Ectodermal cell (in vitro differentiated cells): ENCODE data around the gene MPV17.
"Not testable (repeated sequence)": the region's sequence is repeated elsewhere in the genome, so short reads cannot be mapped to it uniquely, and the experiment has no call there.

ENCODE experiments used
- H3K27ac ChIP-seq: 2 replicates; pipeline ENCODE4 v1.7.0; 2013; ENCODE audit warnings: mild to moderate bottlenecking, low read depth, low read length; ENCODE audit not compliant: insufficient read depth, poor library complexity, severe bottlenecking
- H3K27me3 ChIP-seq: 2 replicates; pipeline ENCODE4 v1.7.0; 2013; ENCODE audit warnings: mild to moderate bottlenecking, low read length; ENCODE audit not compliant: insufficient read depth, control insufficient read depth, poor library complexity, severe bottlenecking
- H3K36me3 ChIP-seq: one replicate; pipeline ENCODE4 v1.7.0; 2013; ENCODE audit warnings: low read length; ENCODE audit not compliant: control insufficient read depth, insufficient read depth
- H3K4me1 ChIP-seq: one replicate; pipeline ENCODE4 v1.7.0; 2013; ENCODE audit warnings: low read length; ENCODE audit not compliant: control insufficient read depth, insufficient read depth
- H3K4me3 ChIP-seq: 2 replicates; pipeline ENCODE4 v1.7.0; 2013; ENCODE audit warnings: low read depth, low read length, control low read depth; ENCODE audit not compliant: insufficient read depth
- H3K9me3 ChIP-seq: 2 replicates; pipeline ENCODE4 v1.7.0; 2013; ENCODE audit warnings: mild to moderate bottlenecking, low read length, moderate library complexity; ENCODE audit not compliant: control insufficient read depth
- WGBS, 2 experiments: methylation state at CpG; one replicate each; pipeline ENCODE4 v1.1.7; 2013; ENCODE audit warnings: missing lambda C conversion rate in 2 of 2; 5-methylcytosine and 5-hydroxymethylcytosine counted together

Gene MPV17

GRCh38 chr2:27354597-27354927 lies 31.7 kb upstream of the MPV17 start:
- Histone ChIP-seq H3K36me3 (peaks cover 6% of the 10 kb centered on the region), H3K9me3 (no peaks in the 10 kb centered on the region), H3K4me1 (peaks cover 4% of the 10 kb centered on the region), H3K27me3 (no peaks in the 10 kb centered on the region), H3K4me3 (no peak overlapping the region), H3K27ac (no peak overlapping the region)
- WGBS, 2 experiments = 95 to 97% methylated on average over 7 of the region's 7 CpGs

GRCh38 chr2:27353762-27354596 lies 31.1 kb upstream of the MPV17 start:
- WGBS, 2 experiments = 92 to 94% methylated on average over 7 of the region's 7 CpGs
- no peak overlapping the region for H3K27ac ChIP-seq
- no peak overlapping the region for H3K4me3 ChIP-seq
- no peaks in the 10 kb centered on the region for H3K9me3 ChIP-seq
- peaks cover 6% of the 10 kb centered on the region for H3K36me3 ChIP-seq
- no peaks in the 10 kb centered on the region for H3K27me3 ChIP-seq
- peaks cover 4% of the 10 kb centered on the region for H3K4me1 ChIP-seq

- H3K27me3 ChIP-seq, H3K36me3 ChIP-seq, H3K4me3 ChIP-seq, H3K27ac ChIP-seq, H3K9me3 ChIP-seq, H3K4me1 ChIP-seq: not testable (repeated sequence)
- 90 to 94% methylated on average over 5 of the region's 5 CpGs for WGBS, 2 experiments
These were observed 30.5 kb upstream of the MPV17 start for GRCh38 chr2:27353386-27353761.

GRCh38 chr2:27351802-27352598 lies 29.1 kb upstream of the MPV17 start:
- Histone ChIP-seq H3K4me1 (peaks cover 4% of the 10 kb centered on the region), H3K4me3 (no peak overlapping the region), H3K36me3 (no peaks in the 10 kb centered on the region), H3K27me3 (no peaks in the 10 kb centered on the region), H3K27ac (no peak overlapping the region), H3K9me3 (no peaks in the 10 kb centered on the region)
- 91 to 95% methylated on average over 6 of the region's 6 CpGs for WGBS, 2 experiments

- H3K27ac ChIP-seq = no peak overlapping the region
- 96% methylated on average over 7 of the region's 7 CpGs for WGBS, 2 experiments
- H3K27me3 ChIP-seq = no peaks in the 10 kb centered on the region
- no peaks in the 10 kb centered on the region for H3K9me3 ChIP-seq
- H3K4me3 ChIP-seq = no peak overlapping the region
- no peaks in the 10 kb centered on the region for H3K4me1 ChIP-seq
- H3K36me3 ChIP-seq = no peaks in the 10 kb centered on the region
These were observed 27.3 kb upstream of the MPV17 start for GRCh38 chr2:27350106-27350693.

GRCh38 chr2:27347641-27348040 lies 24.7 kb upstream of the MPV17 start:
- Histone ChIP-seq H3K4me1 (no peaks in the 10 kb centered on the region), H3K36me3 (peaks cover 7% of the 10 kb centered on the region), H3K27ac (no peak overlapping the region), H3K4me3 (no peak overlapping the region), H3K27me3 (no peaks in the 10 kb centered on the region), H3K9me3 (no peaks in the 10 kb centered on the region)
- WGBS, 2 experiments = 87 to 92% methylated on average over 2 of the region's 2 CpGs

- H3K36me3 ChIP-seq = peaks cover 73% of the 10 kb centered on the region
- 96 to 97% methylated on average over 7 of the region's 7 CpGs for WGBS, 2 experiments
- no peaks in the 10 kb centered on the region for H3K27me3 ChIP-seq
- H3K4me1 ChIP-seq = no peaks in the 10 kb centered on the region
- no peaks in the 10 kb centered on the region for H3K9me3 ChIP-seq
- H3K27ac ChIP-seq = no peak overlapping the region
- H3K4me3 ChIP-seq = no peak overlapping the region
These were observed 13.3 kb upstream of the MPV17 start for GRCh38 chr2:27336173-27336572.

GRCh38 chr2:27335311-27335710 lies 12.4 kb upstream of the MPV17 start:
- WGBS, 2 experiments = 93 to 94% methylated on average over 3 of the region's 3 CpGs
- Histone ChIP-seq H3K36me3 (peaks cover 69% of the 10 kb centered on the region), H3K9me3 (no peaks in the 10 kb centered on the region), H3K27me3 (no peaks in the 10 kb centered on the region), H3K27ac (no peak overlapping the region), H3K4me1 (no peaks in the 10 kb centered on the region), H3K4me3 (no peak overlapping the region)

- peaks cover 23% of the 10 kb centered on the region for H3K36me3 ChIP-seq
- H3K4me1 ChIP-seq = peaks cover 5% of the 10 kb centered on the region
- no peak overlapping the region for H3K27ac ChIP-seq
- no peaks in the 10 kb centered on the region for H3K9me3 ChIP-seq
- WGBS, 2 experiments = 96% methylated on average over 5 of the region's 5 CpGs
- H3K4me3 ChIP-seq = no peak overlapping the region
- no peaks in the 10 kb centered on the region for H3K27me3 ChIP-seq
These were observed 1.8 kb upstream of the MPV17 start for GRCh38 chr2:27324720-27325119.

GRCh38 chr2:27323596-27324285 lies 844 bp upstream of the MPV17 start:
- peak overlapping the region; percentile 89 for H3K4me3 ChIP-seq
- H3K9me3 ChIP-seq = no peaks in the 10 kb centered on the region
- peaks cover 15% of the 10 kb centered on the region for H3K36me3 ChIP-seq
- peaks cover 5% of the 10 kb centered on the region for H3K4me1 ChIP-seq
- peak overlapping the region; percentile 83 for H3K27ac ChIP-seq
- WGBS, 2 experiments = 42 to 47% methylated on average over 5 of the region's 5 CpGs
- H3K27me3 ChIP-seq = no peaks in the 10 kb centered on the region
